ENCODE data around the gene SYNGR3. TPM values are rescaled to one million over a fixed set of nuclear protein-coding genes. Genes with fewer than 3 reads are reported as not detected.

Gene SYNGR3
- total RNA-seq, 1 experiment from 2014 or later, result 3.6 TPM

- intact Hi-C loops (cut with micrococcal nuclease; ENCODE audit: unreplicated experiment), result no loop called here
- peaks cover 35% of the 10 kb centered on the region for H3K27me3 Mint-ChIP-seq (ENCODE audit: unreplicated experiment)
- DNase-seq, result no peak
- H3K4me1 Mint-ChIP-seq (ENCODE audit: low read depth, unreplicated experiment), result peaks cover 7% of the 10 kb centered on the region
- H3K27ac Mint-ChIP-seq (ENCODE audit: unreplicated experiment), result no peak overlapping the region
- no peaks in the 10 kb centered on the region for H3K9me3 Mint-ChIP-seq (ENCODE audit: low read depth, unreplicated experiment)
- CTCF ChIA-PET, result interaction anchor here (0.5 to 2.1 kb wide), 2 partner anchors 12 to 15 kb away, joined by 3 to 9 read pairs; no protein-coding TSS in a partner anchor
- H3K36me3 Mint-ChIP-seq (ENCODE audit: insufficient read depth, unreplicated experiment), result no peaks in the 10 kb centered on the region
- TF ChIP-seq, protein P1, sequence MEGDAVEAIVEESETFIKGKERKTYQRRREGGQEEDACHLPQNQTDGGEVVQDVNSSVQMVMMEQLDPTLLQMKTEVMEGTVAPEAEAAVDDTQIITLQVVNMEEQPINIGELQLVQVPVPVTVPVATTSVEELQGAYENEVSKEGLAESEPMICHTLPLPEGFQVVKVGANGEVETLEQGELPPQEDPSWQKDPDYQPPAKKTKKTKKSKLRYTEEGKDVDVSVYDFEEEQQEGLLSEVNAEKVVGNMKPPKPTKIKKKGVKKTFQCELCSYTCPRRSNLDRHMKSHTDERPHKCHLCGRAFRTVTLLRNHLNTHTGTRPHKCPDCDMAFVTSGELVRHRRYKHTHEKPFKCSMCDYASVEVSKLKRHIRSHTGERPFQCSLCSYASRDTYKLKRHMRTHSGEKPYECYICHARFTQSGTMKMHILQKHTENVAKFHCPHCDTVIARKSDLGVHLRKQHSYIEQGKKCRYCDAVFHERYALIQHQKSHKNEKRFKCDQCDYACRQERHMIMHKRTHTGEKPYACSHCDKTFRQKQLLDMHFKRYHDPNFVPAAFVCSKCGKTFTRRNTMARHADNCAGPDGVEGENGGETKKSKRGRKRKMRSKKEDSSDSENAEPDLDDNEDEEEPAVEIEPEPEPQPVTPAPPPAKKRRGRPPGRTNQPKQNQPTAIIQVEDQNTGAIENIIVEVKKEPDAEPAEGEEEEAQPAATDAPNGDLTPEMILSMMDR (IDR thresholded peaks at IDR 0.05; ENCODE audit: unreplicated experiment), result no peak
- H3K4me3 Mint-ChIP-seq (ENCODE audit: low read depth, unreplicated experiment), result no peak overlapping the region
- TSS peak; percentile 35 for BruUV-seq (replicated peaks)
Observed at GRCh38 chr16:2015947-2016208, 26.1 kb downstream of the SYNGR3 start.

- no peaks in the 10 kb centered on the region for H3K9me3 Mint-ChIP-seq (ENCODE audit: low read depth, unreplicated experiment)
- H3K4me1 Mint-ChIP-seq (ENCODE audit: low read depth, unreplicated experiment), result peaks cover 8% of the 10 kb centered on the region
- CTCF ChIA-PET, result interaction anchor here (0.5 to 2.1 kb wide), 2 partner anchors 13 to 16 kb away, joined by 3 to 9 read pairs; no protein-coding TSS in a partner anchor
- intact Hi-C loops (cut with micrococcal nuclease; ENCODE audit: unreplicated experiment), result no loop called here
- DNase-seq, result peak; percentile 36
- H3K27ac Mint-ChIP-seq (ENCODE audit: unreplicated experiment), result no peak overlapping the region
- H3K36me3 Mint-ChIP-seq (ENCODE audit: insufficient read depth, unreplicated experiment), result peaks cover 2% of the 10 kb centered on the region
- no peak overlapping the region for H3K4me3 Mint-ChIP-seq (ENCODE audit: low read depth, unreplicated experiment)
- no TSS peak for BruUV-seq (replicated peaks)
- H3K27me3 Mint-ChIP-seq (ENCODE audit: unreplicated experiment), result peaks cover 41% of the 10 kb centered on the region
- TF ChIP-seq, protein P1 (IDR thresholded peaks at IDR 0.05; ENCODE audit: unreplicated experiment), result peak; percentile 71
Observed at GRCh38 chr16:2016407-2016922, 26.7 kb downstream of the SYNGR3 start.

DNA sequence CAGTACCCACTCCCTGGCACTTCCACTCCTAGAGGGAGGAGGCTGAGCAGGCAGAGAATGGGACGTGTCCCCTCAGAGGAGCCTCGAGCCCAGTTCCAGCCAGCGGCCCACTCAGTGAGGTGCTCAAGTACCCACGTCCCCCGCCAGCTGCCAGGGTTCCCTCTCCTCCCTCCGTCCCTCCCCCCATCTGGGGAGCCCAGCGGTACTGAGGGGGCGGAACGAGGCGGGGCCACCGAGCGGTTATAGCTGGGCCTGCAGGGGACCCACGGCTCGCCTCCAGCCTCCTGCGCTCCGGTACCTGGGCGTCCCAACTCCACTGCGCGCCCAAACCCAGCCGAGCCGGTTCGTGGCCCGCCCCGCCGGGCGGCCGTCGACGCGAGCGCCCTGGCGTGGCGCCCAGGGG, 29.7 kb downstream of the SYNGR3 start, which contains the start of gene NPW:
NPW (plus strand) TSS at position 268 of the 403 bp plus-strand sequence.
- H3K27me3 Mint-ChIP-seq (ENCODE audit: unreplicated experiment), result peaks cover 62% of the 10 kb centered on the region
- peaks cover 30% of the 10 kb centered on the region for H3K4me1 Mint-ChIP-seq (ENCODE audit: low read depth, unreplicated experiment)
- peak within 1 kb of the TSS; percentile 66 for H3K4me3 Mint-ChIP-seq (ENCODE audit: low read depth, unreplicated experiment)
- CTCF ChIA-PET, result interaction anchor here (0.6 kb wide), 1 partner anchor 116 kb away, joined by 3 read pairs; the partner anchor contains the start of gene PKD1
- no peaks in the 10 kb centered on the region for H3K9me3 Mint-ChIP-seq (ENCODE audit: low read depth, unreplicated experiment)
- TF ChIP-seq, protein P1 (IDR thresholded peaks at IDR 0.05; ENCODE audit: unreplicated experiment), result no peak
- H3K36me3 Mint-ChIP-seq (ENCODE audit: insufficient read depth, unreplicated experiment), result peaks cover 29% of the 10 kb centered on the region
- DNase-seq, result peak; percentile 36
- intact Hi-C loops (cut with micrococcal nuclease; ENCODE audit: unreplicated experiment), result no loop called here
- no peak within 1 kb of the TSS for H3K27ac Mint-ChIP-seq (ENCODE audit: unreplicated experiment)
- no TSS peak for BruUV-seq (replicated peaks)

- peak overlapping the region; percentile 66 for H3K4me3 Mint-ChIP-seq (ENCODE audit: low read depth, unreplicated experiment)
- DNase-seq, result no peak
- H3K9me3 Mint-ChIP-seq (ENCODE audit: low read depth, unreplicated experiment), result no peaks in the 10 kb centered on the region
- no TSS peak for BruUV-seq (replicated peaks)
- CTCF ChIA-PET, result interaction anchor here (0.6 to 0.7 kb wide), 3 partner anchors 21 to 582 kb away, joined by 3 read pairs; partner anchors contain the start of gene PKD1
- no peak overlapping the region for H3K27ac Mint-ChIP-seq (ENCODE audit: unreplicated experiment)
- TF ChIP-seq, protein P1 (IDR thresholded peaks at IDR 0.05; ENCODE audit: unreplicated experiment), result no peak
- peaks cover 66% of the 10 kb centered on the region for H3K27me3 Mint-ChIP-seq (ENCODE audit: unreplicated experiment)
- H3K36me3 Mint-ChIP-seq (ENCODE audit: insufficient read depth, unreplicated experiment), result peaks cover 29% of the 10 kb centered on the region
- peaks cover 32% of the 10 kb centered on the region for H3K4me1 Mint-ChIP-seq (ENCODE audit: low read depth, unreplicated experiment)
- intact Hi-C loops (cut with micrococcal nuclease; ENCODE audit: unreplicated experiment), result no loop called here
Observed at GRCh38 chr16:2019921-2020831, 30.4 kb downstream of the SYNGR3 start.
